GM18505 (cell line): ENCODE results near the gene AP1S3.

Experiments used
- ATAC-seq: cut with Tn5 transposase; IDR thresholded peaks from one replicate; pipeline ENCODE4 v1.9.1; 2021; ENCODE audit not compliant: unreplicated experiment
- POLR2A ChIP-seq: IDR thresholded peaks from 4 replicates; pipeline ENCODE4 v1.6.1; 2011; ENCODE audit warnings: borderline replicate concordance; ENCODE audit not compliant: insufficient read depth, insufficient read length; ENCODE audit errors: extremely low read depth

AP1S3 gene

GRCh38 chr2:223721746-223722145, 115.6 kb downstream of the AP1S3 start:
- no peak for ATAC-seq
- no peak for TF ChIP-seq POLR2A

- ATAC-seq = no peak
Observed at GRCh38 chr2:223720367-223720766, 117.0 kb downstream of the AP1S3 start.

GRCh38 chr2:223712642-223713041, 124.7 kb downstream of the AP1S3 start:
- no peak for TF ChIP-seq POLR2A
- no peak for ATAC-seq

More at GRCh38 chr2:223720367-223720766, 117.0 kb downstream of the AP1S3 start:
- TF ChIP-seq POLR2A = no peak

- no peak for ATAC-seq
- no peak for TF ChIP-seq POLR2A
Observed at GRCh38 chr2:223711596-223712326, 125.6 kb downstream of the AP1S3 start.
